ENCODE data around the gene ATP13A2.

The ATP13A2 gene

DNA sequence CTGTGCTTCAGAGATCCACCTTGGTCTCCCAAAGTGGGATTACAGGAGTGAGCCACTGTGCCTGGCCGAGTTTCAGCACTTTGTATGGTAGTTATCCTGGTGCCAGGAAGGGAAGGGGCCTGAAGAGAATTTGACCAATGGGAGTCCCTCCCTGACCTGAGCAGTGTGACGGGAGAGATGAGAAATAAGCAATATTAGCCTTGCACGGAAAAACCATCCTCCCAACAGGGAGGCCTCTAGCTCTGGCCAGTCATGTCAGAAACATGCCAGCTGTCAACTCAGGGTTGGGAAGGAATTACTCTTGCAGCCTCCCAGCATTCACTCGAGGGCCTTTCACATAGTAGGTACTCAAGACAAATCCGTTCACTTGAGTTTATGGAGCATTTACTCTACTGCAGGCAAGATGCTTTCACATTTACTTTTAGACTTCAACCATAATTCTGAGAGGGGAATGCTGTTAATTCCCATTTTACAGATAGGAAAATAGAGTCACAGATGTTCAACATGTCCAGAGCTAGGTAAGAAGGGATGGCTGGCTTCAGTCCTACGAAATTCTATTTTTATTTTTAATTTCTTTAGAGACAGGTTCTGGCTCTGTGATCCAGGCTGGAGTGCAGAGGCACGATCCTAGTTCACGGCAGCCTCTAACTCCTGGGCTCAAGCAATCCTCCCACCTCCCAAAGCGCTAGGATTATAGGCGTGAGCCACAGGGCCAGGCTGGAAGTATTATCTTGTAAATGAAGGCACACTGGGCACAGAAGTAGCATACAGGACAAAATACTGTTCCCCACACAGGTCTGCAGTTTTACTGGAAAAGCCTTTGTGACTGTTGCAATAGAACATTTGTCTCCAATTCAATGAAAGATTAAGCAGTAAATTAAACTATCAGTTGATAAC lies 3.2 kb upstream of the ATP13A2 start:
- TF ChIP-seq RAD21 (IDR thresholded peaks at IDR 0.05; ENCODE audit: low read depth) = no peak

- TF ChIP-seq TAF1 (IDR thresholded peaks at IDR 0.05; ENCODE audit: low read depth) (no peak), CEBPB (IDR thresholded peaks at IDR 0.05) (no peak), TEAD4 (IDR thresholded peaks at IDR 0.05) (no peak), RAD21 (IDR thresholded peaks at IDR 0.05; ENCODE audit: low read depth) (no peak), REST (IDR thresholded peaks at IDR 0.05; ENCODE audit: low read depth) (no peak), CREB1 (IDR thresholded peaks at IDR 0.05; ENCODE audit: low read depth) (no peak), EP300 (IDR thresholded peaks at IDR 0.05; ENCODE audit: borderline replicate concordance) (no peak), ZBTB7A (IDR thresholded peaks at IDR 0.05; ENCODE audit: low read depth) (no peak), NFIC (IDR thresholded peaks at IDR 0.05) (no peak), FOXM1 (IDR thresholded peaks at IDR 0.05; ENCODE audit: borderline replicate concordance, low read depth) (no peak), YY1 (IDR thresholded peaks at IDR 0.05; ENCODE audit: low read depth) (no peak), TCF12 (IDR thresholded peaks at IDR 0.05; ENCODE audit: low read depth) (no peak), EGR1 (IDR thresholded peaks at IDR 0.05) (no peak)
- TF ChIP-seq, protein P1, sequence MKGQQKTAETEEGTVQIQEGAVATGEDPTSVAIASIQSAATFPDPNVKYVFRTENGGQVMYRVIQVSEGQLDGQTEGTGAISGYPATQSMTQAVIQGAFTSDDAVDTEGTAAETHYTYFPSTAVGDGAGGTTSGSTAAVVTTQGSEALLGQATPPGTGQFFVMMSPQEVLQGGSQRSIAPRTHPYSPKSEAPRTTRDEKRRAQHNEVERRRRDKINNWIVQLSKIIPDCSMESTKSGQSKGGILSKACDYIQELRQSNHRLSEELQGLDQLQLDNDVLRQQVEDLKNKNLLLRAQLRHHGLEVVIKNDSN (IDR thresholded peaks at IDR 0.05) = no peak
- TF ChIP-seq, protein P2, sequence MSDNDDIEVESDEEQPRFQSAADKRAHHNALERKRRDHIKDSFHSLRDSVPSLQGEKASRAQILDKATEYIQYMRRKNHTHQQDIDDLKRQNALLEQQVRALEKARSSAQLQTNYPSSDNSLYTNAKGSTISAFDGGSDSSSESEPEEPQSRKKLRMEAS (IDR thresholded peaks at IDR 0.05) = no peak; the same call in 1 of the 2 replicates
These were observed 2.0 kb upstream of the ATP13A2 start for GRCh38 chr1:17013491-17014320.

GRCh38 chr1:17012775-17013490 lies 1.2 kb upstream of the ATP13A2 start:
- peak; percentile 95 for TF ChIP-seq TEAD4 (IDR thresholded peaks at IDR 0.05)
- no peak for TF ChIP-seq FOXM1 (IDR thresholded peaks at IDR 0.05; ENCODE audit: borderline replicate concordance, low read depth)
- no peak for TF ChIP-seq CEBPB (IDR thresholded peaks at IDR 0.05)
- TF ChIP-seq YY1 (IDR thresholded peaks at IDR 0.05; ENCODE audit: low read depth) = peak; percentile 13; the same call in 1 of the 2 replicates
- no peak for TF ChIP-seq REST (IDR thresholded peaks at IDR 0.05; ENCODE audit: low read depth)
- TF ChIP-seq RAD21 (IDR thresholded peaks at IDR 0.05; ENCODE audit: low read depth) = no peak
- no peak for TF ChIP-seq EP300 (IDR thresholded peaks at IDR 0.05; ENCODE audit: borderline replicate concordance)
- TF ChIP-seq, protein P1 (IDR thresholded peaks at IDR 0.05) = peak; percentile 77
- peak; percentile 72 for TF ChIP-seq NFIC (IDR thresholded peaks at IDR 0.05)
- no peak for TF ChIP-seq TAF1 (IDR thresholded peaks at IDR 0.05; ENCODE audit: low read depth)
- no peak for TF ChIP-seq EGR1 (IDR thresholded peaks at IDR 0.05)
- no peak for TF ChIP-seq ZBTB7A (IDR thresholded peaks at IDR 0.05; ENCODE audit: low read depth)
- TF ChIP-seq TCF12 (IDR thresholded peaks at IDR 0.05; ENCODE audit: low read depth) = peak; percentile 80
- TF ChIP-seq, protein P2 (IDR thresholded peaks at IDR 0.05) = no peak; the same call in 1 of the 2 replicates
- no peak for TF ChIP-seq CREB1 (IDR thresholded peaks at IDR 0.05; ENCODE audit: low read depth)

DNA sequence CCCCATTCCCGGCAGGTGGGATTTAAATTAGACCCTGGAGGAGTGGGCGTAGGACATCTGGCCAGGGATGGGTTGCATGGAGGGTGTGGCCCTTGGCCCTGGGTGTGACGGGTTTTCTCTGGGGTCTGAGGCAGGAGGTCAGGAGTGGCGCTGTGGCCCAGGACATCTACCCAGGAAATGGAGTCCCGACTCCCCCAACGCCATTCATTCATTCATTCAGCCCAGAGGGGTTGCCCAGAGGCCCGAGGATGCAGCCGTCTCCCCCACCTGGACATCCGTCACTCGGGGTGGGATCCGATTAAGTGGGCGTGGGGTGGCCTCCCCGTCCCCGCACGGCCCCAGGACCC lies 663 bp downstream of the ATP13A2 start:
- TF ChIP-seq EGR1 (IDR thresholded peaks at IDR 0.05) = peak; percentile 22; the same call in 1 of the 2 replicates
- TF ChIP-seq ZBTB7A (IDR thresholded peaks at IDR 0.05; ENCODE audit: low read depth) = peak; percentile 68
- TF ChIP-seq, protein P1 (IDR thresholded peaks at IDR 0.05) = no peak
